Measurements from ENCODE around the gene RABEP1.

Gene RABEP1

DNA sequence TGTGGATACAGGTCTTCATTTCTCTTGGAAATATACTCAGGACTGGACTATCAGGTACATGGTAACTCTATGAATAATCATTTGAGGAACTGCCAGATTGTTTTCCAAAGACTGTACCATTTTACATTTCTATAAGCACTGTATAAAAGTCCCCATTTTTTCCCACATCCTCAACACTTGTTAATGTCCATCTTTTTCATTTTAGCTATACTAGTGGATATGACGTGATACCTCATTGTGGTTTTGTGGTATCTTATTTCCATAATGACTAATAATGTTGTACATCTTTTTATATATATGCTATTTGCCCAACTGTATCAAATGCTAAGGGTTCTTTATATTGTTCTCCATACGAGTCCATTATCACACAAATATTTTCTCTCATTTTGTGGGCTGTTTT, 114.5 kb downstream of the RABEP1 start:
- CTCF ChIA-PET, result no interaction called here
- TF ChIP-seq ARNT (IDR thresholded peaks at IDR 0.05) (no peak), NFRKB (IDR thresholded peaks at IDR 0.05) (no peak), FOXM1 (IDR thresholded peaks at IDR 0.05; ENCODE audit: borderline replicate concordance) (no peak), PKNOX1 (IDR thresholded peaks at IDR 0.05) (no peak), TARDBP (IDR thresholded peaks at IDR 0.05) (no peak), HDGF (IDR thresholded peaks at IDR 0.05; ENCODE audit: borderline replicate concordance) (no peak), ZNF384 (IDR thresholded peaks at IDR 0.05) (no peak)
- POLR2A ChIA-PET, result interaction anchor here (0.6 kb wide), 1 partner anchor 9 kb away, joined by 3 read pairs; no protein-coding TSS in a partner anchor
- DNase-seq (ENCODE audit: extremely low spot score), result no peak

DNA sequence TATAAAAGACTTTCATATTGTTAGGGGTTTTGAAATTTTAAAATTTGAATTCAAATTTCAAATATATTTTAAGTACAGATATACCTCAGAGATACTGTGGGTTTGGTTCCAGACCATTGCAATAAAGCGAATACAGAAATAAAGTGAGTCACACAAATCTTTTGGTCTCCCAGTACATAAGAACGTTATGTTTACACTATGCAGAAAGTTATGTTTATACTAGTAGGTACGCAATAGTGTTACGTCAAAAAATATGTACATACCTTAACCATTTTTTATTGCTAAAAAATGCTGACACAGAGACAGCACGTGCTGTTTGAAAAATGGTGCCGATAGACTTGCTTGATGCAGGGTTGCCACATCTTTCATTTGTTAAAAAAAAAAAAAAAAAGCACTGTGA, 117.7 kb downstream of the RABEP1 start:
- ChIA-PET CTCF (no interaction called here), POLR2A (no interaction called here)
- no peak for TF ChIP-seq FOXA1 (IDR thresholded peaks at IDR 0.05)
- no peak for DNase-seq (ENCODE audit: extremely low spot score)

DNA sequence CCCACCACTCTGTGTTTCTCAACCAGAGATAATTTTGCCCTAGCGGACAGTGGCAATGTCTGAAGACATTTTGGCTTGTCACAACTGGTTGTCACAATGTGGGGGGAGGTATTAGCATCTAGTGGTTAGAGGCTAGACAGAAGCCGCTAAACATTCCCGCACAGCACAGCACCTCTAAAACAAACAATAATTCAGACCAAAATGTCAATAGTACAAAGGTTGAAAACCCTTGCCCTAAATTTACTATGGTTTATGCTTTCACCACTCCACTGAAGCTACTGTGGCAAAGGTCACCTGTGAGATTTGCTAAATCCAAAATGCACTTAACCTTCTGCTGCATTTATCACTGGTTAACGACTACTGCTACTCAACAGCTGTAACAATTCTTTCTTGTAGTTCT, 123.3 kb downstream of the RABEP1 start:
- no peak for DNase-seq (ENCODE audit: extremely low spot score)
- TF ChIP-seq HDGF (IDR thresholded peaks at IDR 0.05; ENCODE audit: borderline replicate concordance) (no peak), L3MBTL2 (conservative IDR thresholded peaks at IDR 0.05) (no peak), CTBP1 (IDR thresholded peaks at IDR 0.05; ENCODE audit: borderline replicate concordance) (no peak), FOXA1 (IDR thresholded peaks at IDR 0.05) (no peak), LEF1 (IDR thresholded peaks at IDR 0.05; ENCODE audit: borderline replicate concordance) (no peak), TARDBP (IDR thresholded peaks at IDR 0.05) (no peak), PKNOX1 (IDR thresholded peaks at IDR 0.05) (no peak), SUZ12 (IDR thresholded peaks at IDR 0.05) (no peak), ZNF384 (IDR thresholded peaks at IDR 0.05) (no peak), ELF4 (IDR thresholded peaks at IDR 0.05) (no peak), NFRKB (IDR thresholded peaks at IDR 0.05) (no peak), BHLHE40 (IDR thresholded peaks at IDR 0.05; ENCODE audit: borderline replicate concordance) (no peak), FOXK2 (IDR thresholded peaks at IDR 0.05) (no peak)
- ChIA-PET POLR2A (interaction anchor here (1.3 kb wide), 1 partner anchor 14 kb away, joined by 7 read pairs; the partner anchor contains the start of genes NUP88 and RPAIN), CTCF (no interaction called here)

DNA sequence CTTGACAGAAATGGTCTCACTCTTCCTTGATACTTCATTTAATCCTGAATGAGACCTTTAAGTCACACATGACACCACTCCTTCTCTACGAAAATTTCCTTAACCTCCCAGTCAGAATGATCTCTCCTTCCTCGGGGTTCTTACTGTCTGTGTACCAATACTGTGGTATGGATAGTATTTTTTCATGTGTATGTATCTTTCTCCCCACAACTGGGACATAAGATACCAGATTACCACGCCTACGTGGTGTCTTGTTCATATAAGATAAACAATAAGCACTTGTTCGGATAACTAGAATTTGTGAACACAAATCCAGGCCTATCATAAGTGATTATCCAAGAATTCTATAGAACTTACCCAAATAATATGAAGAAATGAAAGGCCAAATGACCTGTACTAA, 126.1 kb downstream of the RABEP1 start:
- CTCF ChIA-PET, result interaction anchor here (0.6 kb wide), 1 partner anchor 211 kb away, joined by 3 read pairs; no protein-coding TSS in a partner anchor
- no peak for TF ChIP-seq PKNOX1 (IDR thresholded peaks at IDR 0.05)
- no peak for TF ChIP-seq ARNT (IDR thresholded peaks at IDR 0.05)
- TF ChIP-seq FOXA1 (IDR thresholded peaks at IDR 0.05), result no peak
- no peak for TF ChIP-seq L3MBTL2 (conservative IDR thresholded peaks at IDR 0.05)
- TF ChIP-seq HDGF (IDR thresholded peaks at IDR 0.05; ENCODE audit: borderline replicate concordance), result no peak
- no peak for TF ChIP-seq SUZ12 (IDR thresholded peaks at IDR 0.05)
- no peak for TF ChIP-seq BHLHE40 (IDR thresholded peaks at IDR 0.05; ENCODE audit: borderline replicate concordance)
- no peak for TF ChIP-seq ZNF384 (IDR thresholded peaks at IDR 0.05)
- TF ChIP-seq SP1 (IDR thresholded peaks at IDR 0.05), result no peak
- no peak for TF ChIP-seq CTBP1 (IDR thresholded peaks at IDR 0.05; ENCODE audit: borderline replicate concordance)
- TF ChIP-seq NFRKB (IDR thresholded peaks at IDR 0.05), result no peak
- no peak for TF ChIP-seq TARDBP (IDR thresholded peaks at IDR 0.05)
- TF ChIP-seq FOXM1 (IDR thresholded peaks at IDR 0.05; ENCODE audit: borderline replicate concordance), result no peak
- POLR2A ChIA-PET, result interaction anchor here (1.9 kb wide), 1 partner anchor 11 kb away, joined by 5 read pairs; the partner anchor contains the start of genes NUP88 and RPAIN
- DNase-seq (ENCODE audit: extremely low spot score), result no peak

DNA sequence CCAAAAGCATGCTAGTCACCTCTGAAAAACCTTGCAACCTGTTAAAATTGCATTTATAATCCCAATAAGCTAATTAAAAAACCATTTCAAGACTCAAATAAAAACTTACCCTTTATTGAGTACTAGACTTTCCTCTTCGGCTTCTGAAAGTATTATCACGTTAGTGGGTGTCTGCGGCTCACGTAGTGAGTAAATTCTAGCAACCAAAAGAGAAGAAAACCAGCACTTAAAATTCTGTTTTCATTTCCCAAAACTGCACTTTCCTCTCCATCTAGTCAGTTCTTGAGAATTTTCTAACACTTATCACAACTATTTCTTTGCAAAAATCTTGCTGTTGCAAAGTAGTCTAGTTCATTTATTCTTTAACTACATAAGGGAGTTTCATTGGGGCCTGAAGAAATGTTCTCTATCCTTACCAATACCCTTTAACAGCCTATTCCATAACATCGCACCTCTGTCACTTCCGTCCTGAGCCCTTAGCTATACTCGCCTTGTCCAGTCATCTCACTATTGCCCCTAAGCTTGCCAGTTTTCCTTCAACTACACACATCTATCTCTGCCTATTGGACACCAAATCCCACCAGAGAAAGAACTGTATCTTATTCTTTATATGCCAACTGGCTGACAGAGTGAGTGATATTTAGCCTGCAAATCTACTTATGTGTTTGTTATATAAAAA, 128.6 kb downstream of the RABEP1 start:
- CTCF ChIA-PET, result interaction anchor here (0.8 kb wide), 1 partner anchor 29 kb away, joined by 3 read pairs; no protein-coding TSS in a partner anchor
- no peak for TF ChIP-seq NFRKB (IDR thresholded peaks at IDR 0.05)
- TF ChIP-seq ELF4 (IDR thresholded peaks at IDR 0.05), result no peak
- no peak for TF ChIP-seq PKNOX1 (IDR thresholded peaks at IDR 0.05)
- TF ChIP-seq SP1 (IDR thresholded peaks at IDR 0.05), result no peak
- no peak for TF ChIP-seq LEF1 (IDR thresholded peaks at IDR 0.05; ENCODE audit: borderline replicate concordance)
- TF ChIP-seq FOXK2 (IDR thresholded peaks at IDR 0.05), result no peak
- no peak for TF ChIP-seq CTBP1 (IDR thresholded peaks at IDR 0.05; ENCODE audit: borderline replicate concordance)
- no peak for TF ChIP-seq FOXA1 (IDR thresholded peaks at IDR 0.05)
- POLR2A ChIA-PET, result no interaction called here
- DNase-seq (ENCODE audit: extremely low spot score), result no peak

DNA sequence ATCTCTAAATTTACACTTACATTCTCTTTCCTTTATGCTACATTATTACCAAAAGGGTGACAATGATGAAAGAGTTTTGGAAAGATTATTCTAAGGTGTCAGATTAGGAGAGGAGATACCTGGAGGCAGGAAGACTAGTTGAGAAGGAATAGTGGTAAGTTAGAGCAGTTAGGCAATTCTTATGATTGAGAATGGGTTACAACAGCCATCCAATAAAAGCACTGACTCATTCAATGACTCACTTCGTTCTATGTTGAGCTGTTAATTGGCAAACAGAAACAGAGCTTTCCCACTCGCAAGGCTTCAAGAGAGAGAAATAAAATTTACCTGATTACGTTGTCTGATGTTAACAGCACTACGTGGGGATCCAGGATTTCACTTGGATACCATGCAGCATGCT, 131.6 kb downstream of the RABEP1 start:
- TF ChIP-seq FOXK2 (IDR thresholded peaks at IDR 0.05) (no peak), SUZ12 (IDR thresholded peaks at IDR 0.05) (no peak), TARDBP (IDR thresholded peaks at IDR 0.05) (no peak), L3MBTL2 (conservative IDR thresholded peaks at IDR 0.05) (no peak), FOXA1 (IDR thresholded peaks at IDR 0.05) (no peak), HDGF (IDR thresholded peaks at IDR 0.05; ENCODE audit: borderline replicate concordance) (no peak), ARNT (IDR thresholded peaks at IDR 0.05) (no peak), BHLHE40 (IDR thresholded peaks at IDR 0.05; ENCODE audit: borderline replicate concordance) (no peak), NFRKB (IDR thresholded peaks at IDR 0.05) (no peak), PKNOX1 (IDR thresholded peaks at IDR 0.05) (no peak), ZNF384 (IDR thresholded peaks at IDR 0.05) (no peak), SP1 (IDR thresholded peaks at IDR 0.05) (no peak), FOXM1 (IDR thresholded peaks at IDR 0.05; ENCODE audit: borderline replicate concordance) (no peak), LEF1 (IDR thresholded peaks at IDR 0.05; ENCODE audit: borderline replicate concordance) (no peak), ELF4 (IDR thresholded peaks at IDR 0.05) (no peak)
- no peak for DNase-seq (ENCODE audit: extremely low spot score)
- ChIA-PET CTCF (no interaction called here), POLR2A (interaction anchor here (1.3 kb wide), 1 partner anchor 9 kb away, joined by 4 read pairs; no protein-coding TSS in a partner anchor)
